ENCODE data around the gene TINCR.
A peak's percentile ranks its signal among the peaks of the same experiment; 100 is the strongest.
"Not testable (repeated sequence)": the region's sequence is repeated elsewhere in the genome, so short reads cannot be mapped to it uniquely, and the experiment has no call there.

TINCR gene

DNA sequence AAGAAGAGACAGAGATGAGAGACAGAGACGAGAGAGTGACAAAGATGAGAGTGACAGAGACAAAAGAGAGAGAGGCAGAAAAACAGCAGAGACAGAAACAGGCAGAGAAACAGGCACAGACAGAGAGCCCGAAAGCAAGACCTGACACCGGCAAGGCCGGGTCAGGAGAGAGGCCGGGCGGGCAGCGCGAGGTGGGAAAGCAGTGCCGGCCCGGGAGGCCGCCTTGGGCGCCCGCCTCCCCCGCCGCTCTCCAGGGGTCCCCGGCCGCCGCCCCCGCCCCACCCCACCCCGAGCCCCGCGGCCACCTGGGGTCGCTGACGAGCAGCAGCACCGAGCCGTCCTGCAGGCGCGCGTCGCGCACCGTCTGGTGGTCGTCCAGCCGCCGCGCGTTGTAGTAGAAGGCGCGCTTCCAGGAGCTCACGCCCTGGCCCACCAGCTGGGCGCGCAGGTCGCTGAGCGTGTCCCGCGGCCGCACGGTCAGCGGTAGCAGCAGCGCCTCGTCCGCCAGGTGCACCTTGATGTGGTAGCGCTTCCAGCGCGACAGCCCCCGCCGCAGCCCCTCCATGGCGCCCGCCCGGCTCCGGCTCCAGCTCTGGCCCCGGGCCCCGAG lies at the start of gene TINCR:
Gene TINCR (minus strand): TSS at position 594 of the 610 bp plus-strand sequence.
- peak; percentile 74 for DNase-seq (ENCODE audit: low spot score)

DNA sequence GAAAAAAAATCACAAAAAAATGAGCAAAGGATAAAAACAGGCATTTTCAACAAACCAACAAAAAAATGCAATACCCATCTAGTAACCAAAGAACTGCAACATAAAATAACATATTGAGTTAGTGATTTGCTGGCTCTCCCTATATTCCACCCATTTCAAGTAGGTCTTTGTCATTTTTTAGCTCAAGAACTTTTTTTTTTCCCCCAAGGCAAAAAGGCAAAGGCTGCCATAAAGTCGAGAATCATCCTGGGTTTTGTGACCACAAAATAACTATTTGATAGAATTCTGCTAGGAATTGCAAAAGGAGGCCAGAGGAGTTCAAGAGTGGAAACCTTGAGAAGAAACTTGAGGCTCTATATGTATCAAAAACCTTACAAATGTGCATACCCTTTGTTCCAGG lies 49.3 kb upstream of the TINCR start:
- no peak for DNase-seq (ENCODE audit: low spot score)

DNA sequence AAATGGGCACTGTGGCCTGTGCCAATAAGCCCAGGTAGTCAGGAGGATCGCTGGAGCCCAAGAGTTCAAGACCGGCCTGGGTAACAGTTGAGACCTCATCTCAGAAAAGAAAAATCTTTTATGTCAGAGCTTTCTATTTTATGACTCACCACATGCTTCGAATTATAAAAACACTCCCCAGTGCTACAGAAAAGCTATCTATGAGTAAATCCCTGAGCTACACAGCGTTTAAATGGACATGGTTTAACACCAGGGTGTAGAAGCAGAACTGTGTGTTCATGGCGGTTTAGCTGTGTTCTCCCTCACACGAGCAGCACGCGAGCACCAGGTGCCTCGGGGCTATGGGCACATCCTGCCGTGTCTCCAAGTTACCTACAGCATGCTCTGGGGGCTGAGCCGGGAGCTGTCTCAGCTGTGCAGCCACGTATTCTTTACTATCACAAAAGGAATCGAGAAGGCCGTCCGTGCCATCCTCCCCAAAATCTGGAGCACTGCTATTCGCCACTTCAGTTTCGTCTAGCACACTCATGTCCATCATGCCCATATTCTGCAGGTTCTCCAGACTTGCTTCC lies 48.1 kb upstream of the TINCR start:
- no peak for DNase-seq (ENCODE audit: low spot score)

DNA sequence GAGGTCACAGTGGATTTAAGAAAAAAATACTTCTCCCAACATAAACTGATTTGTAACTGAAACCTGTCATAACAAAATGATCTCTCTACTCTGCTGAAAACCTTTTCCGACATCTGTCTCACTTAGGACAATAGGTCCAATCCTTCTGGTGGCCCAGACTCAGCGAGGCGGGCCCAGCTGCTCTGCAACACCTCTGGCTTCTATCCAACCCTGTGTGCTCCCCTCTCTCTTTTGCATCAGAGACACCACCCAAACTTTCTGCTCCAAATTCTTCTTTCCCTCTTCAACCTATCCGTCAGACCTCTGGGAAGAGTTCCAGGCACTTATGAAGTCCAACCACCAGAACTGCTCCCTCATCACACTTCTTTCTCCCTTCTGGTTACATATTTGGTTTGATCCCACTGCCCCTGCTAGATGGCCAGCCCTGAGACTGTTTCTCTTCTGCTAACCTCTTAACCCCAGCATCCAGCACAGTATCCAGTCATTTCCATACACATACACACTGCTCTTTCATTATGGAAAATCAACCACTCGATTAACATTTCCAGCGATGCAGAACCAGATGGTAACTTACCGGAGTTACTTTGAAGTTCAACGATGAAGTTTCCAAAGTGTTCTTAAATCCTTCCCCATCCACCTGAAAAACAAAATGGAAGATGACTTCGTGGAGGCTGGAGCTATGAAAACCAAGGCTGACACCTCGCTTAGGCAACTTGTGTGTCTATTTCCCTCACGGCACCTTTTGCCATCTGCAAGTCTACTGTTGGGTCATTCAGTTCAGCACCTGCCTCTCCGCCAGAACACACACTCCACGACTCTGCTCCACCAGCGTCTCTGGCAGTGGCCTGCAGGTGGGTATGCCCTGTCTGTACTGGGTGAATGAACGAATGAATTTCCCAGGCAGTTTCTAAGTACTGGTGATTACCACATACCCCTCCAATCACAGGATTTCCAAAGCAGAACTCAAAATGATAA lies 45.4 kb upstream of the TINCR start:
- no peak for DNase-seq (ENCODE audit: low spot score)

DNA sequence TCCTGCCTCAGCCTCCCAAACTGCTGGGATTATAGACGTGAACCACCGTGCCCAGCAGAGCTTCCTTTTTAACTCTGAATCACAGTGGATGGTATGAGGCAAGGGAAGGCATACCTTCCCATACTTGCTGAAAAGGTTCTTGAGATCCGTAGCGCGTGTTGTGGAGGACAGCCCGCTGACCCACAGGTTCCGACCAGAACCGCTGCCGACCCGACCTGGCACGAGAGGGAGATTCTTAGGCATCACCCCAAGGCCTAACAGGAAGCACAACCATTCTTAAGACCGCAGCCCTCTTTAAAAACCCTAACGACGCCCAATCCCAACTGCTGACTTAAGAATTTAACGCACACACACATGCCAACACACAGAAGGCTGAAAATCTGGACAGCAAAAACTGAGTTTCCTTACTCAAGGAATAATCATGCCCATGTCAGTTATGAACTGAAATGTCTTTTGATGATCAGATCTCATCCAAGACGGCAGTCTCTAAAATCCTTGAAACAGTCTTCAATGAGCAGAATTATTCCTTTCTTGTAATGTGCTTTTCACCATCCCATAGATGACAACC lies 42.2 kb upstream of the TINCR start:
- DNase-seq (ENCODE audit: low spot score) = no peak

DNA sequence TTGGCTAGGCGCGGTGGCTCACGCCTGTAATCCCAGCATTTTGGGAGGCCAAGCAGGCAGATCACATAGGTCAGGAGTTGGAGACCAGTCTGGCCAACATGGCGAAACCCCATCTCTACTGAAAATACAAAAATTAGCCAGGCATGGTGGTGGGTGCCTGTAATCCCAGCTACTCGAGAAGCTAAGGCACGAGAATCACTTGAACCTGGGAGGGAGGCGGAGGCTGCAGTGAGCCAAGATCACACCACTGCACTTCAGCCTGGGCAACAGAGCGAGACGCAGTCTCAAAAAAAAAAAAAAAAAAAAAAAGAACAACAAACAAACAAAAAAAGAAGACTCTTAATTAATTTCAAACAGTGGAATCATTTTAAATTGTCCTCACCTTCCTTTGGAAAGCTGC lies 41.0 kb upstream of the TINCR start:
- DNase-seq (ENCODE audit: low spot score) = not testable (repeated sequence)

DNA sequence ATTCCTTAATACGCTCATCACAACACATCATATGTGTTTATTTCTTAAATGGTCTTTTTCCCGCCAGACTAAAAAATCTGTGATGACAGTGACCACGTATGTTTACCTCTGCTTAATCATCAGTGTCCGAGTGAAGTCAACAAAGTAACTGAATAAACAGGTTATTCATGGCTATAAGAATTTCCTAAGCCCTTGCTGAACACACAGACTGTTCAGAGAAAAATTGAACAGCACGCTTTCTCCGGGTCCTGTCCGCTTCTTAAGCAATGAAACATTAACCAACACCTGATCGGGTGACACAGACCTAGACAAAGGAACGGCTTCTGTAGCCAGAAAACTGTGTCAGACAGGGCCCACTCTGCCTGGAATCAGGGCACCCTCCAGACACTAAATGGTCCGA lies 40.5 kb upstream of the TINCR start:
- DNase-seq (ENCODE audit: low spot score) = no peak

DNA sequence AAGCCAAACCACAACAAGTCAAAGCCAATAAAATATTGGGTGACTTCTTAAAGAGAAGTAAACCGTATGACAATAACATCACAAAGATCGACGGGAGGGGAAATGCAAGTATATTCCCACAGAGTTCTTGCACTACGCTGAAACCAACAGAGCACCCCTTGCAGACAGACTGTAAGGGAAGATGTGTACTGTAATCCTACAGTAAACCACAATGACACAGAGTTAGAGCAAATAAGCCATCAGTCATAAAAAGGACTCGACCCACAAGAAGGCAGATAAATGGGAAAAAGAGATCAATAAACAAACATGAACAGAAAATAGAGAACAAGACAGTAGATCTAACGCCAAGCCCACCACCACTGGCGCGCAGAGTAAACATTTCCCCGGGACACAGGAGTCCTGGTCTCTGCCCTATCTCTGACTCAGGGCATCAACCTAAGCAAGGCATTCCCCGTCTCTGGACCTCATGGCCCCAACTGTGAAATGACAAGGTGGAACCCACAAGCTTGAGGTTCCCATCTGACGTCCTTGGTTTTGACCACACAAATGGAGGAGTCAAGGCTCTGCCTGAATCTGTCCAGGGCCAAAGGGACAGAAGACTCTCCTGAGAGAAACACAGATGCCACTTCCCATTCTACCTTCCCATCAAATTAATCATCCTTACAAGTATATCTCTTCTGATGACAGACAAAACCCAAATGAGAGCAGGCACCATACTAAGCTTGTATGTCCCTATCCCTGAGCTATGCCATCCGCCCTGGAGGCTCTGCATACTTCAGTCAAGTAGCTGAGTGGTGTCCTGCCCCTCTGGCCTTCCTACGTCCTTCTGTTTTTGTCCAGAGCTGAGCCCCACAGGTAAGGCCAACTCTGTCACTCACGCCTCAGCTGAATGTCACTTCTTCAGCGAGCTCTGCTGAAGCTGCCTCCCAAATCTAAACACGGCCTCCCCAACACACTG lies 39.8 kb upstream of the TINCR start:
- DNase-seq (ENCODE audit: low spot score) = no peak

DNA sequence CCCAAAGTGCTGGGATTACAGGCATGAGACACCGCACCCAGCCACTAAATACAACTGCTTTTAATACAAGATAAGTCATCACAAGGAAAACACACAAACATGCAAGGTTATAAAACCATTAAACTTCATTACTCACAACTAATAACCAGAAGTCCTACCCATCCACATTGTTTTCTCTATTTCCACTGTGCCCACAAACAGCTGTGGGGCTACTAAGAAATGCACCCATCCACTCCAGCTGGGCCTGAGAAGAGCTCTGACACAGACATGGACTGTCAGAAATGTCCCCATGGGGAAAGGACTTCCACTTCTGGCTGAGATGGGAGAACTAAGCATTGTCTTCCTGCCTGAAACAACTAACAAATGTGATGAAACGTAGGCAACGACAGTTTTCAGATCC lies 37.6 kb upstream of the TINCR start:
- DNase-seq (ENCODE audit: low spot score) = no peak

DNA sequence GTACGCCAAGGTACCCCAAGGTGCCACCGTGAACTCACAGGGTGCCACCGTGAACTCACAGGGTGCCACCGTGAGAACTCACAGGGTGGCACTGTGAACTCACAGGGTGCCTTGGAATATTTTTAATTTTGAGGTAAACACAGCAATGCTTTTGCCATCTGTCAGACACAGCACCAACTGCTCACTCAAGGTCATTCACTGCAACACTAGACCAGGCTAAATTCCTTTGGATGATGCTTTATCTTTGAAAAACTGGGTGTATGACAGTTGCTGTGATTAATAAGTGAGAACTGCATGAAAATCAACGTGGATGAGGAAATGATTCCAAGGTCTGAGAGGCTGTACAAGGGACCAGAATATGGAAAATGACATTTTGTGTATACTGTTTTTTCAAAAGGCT lies 35.9 kb upstream of the TINCR start:
- no peak for DNase-seq (ENCODE audit: low spot score)

DNA sequence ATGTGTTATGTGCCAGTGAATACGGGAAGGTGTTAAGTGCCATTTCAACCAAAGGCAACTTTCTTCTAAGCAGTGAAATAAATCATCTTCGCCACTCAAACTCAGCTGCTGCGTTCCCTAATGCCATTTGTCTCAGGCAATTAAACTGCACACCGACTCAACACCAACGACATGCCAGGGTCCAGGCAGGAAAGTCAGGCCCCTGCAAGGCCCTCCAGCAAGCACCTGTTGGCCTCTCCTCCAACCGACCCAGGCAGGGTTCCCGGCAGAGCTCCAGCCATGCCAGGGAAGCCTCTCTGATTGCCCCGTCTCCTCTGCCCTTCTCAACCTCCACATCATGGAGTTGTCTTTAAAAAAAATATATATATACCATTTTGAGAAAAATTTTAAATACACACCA lies 33.0 kb upstream of the TINCR start:
- no peak for DNase-seq (ENCODE audit: low spot score)

DNA sequence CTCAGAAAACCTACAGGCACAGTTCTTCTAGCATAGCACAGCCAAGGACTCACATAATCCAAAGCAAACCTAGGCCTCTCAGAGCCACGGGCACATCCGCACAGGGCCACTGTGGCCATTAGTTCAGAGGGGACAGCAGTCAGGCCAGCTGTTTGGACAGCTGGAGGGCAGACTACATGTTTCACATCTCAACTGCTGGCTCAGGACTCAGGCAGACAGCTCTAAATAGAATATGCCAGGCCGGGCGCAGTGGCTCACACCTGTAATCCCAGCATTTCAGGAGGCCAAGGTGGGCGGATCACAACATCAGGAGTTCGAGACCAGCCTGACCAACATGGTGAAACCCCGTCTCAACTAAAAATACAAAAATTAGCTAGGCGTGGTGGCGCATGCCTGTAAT lies 28.0 kb upstream of the TINCR start:
- DNase-seq (ENCODE audit: low spot score) = no peak

DNA sequence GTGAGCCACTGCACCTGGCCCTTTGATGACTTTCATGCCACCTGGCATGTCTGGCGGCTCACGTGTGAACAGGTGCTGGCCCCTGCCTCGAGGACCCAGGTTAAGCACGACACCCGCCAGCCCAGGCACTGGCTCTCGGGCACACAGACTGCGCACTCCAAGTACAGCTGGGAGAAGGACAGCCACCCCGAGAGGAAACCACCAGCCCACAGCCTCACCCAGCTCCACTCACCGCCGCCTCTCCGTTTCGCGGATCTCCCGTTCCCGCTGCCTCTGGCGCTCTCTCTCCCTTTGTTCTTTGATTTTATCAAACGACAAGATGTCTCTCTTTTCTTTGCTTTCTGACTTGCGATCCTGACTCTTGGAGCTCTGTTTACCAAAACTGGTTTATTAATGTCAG lies 27.4 kb upstream of the TINCR start:
- no peak for DNase-seq (ENCODE audit: low spot score)

DNA sequence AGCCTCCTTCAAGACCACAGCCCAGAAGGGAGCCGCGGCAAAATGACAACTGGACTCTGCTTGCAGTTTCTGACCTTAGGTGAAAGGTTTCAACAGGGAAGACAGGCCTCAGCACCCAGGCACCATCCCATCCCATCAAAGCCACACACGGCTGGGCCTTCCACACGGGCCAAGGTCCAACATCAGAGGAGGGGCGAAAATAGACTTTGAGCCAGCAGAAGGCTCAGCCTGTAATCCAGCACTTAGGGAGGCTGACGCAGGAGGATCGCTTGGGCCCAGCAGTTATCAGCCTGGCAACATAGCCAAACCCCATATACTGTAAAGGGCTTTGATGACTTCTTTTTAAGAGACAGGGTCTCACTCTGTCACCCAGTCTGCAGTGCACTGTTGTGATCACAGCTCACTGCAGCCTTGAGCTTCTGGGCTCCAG lies 26.8 kb upstream of the TINCR start:
- DNase-seq (ENCODE audit: low spot score) = no peak

DNA sequence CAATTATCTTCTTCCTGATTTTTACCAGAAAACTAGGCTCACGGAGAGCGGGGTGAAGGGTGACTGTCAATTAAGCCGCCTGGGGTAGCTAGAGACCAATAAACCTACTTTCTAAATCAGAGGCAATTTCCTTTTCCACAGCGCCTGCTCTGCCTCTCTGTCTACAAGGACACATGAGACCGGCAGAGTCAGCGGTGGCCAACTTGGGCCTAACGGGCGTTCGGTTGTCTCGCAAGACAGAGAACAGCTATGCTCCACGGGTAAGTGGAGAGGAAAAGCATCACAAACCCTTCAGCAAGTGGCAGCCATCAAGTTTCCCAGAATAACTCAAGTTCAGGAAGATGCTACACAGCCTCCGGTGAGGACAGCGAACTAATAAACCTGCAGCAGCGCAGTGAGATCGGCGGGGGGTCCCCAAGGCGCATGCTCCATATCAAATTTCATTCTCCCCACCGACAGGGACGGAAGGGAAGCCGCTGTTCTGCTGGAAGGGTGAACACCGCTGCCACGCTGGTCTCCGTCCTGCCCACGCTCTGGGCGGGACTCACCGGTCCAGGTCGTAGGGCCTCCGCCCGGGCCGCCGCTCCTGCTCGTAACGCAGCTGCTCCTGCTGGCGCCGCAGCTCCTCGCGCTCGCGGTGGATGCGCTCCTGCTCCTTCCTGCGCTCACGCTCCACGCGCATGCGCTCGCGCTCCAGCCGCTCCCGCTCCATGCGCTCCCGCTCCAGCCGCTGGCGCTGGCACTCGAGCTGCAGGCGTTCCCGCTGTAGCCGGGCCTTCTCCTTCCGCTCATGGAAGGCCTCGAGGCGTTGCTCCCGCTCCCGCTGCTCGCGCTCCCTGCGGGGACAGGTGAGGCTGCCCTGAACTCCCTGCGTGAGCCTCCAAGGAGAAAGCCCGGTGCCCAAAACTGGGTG lies 25.8 kb upstream of the TINCR start:
- no peak for DNase-seq (ENCODE audit: low spot score)

DNA sequence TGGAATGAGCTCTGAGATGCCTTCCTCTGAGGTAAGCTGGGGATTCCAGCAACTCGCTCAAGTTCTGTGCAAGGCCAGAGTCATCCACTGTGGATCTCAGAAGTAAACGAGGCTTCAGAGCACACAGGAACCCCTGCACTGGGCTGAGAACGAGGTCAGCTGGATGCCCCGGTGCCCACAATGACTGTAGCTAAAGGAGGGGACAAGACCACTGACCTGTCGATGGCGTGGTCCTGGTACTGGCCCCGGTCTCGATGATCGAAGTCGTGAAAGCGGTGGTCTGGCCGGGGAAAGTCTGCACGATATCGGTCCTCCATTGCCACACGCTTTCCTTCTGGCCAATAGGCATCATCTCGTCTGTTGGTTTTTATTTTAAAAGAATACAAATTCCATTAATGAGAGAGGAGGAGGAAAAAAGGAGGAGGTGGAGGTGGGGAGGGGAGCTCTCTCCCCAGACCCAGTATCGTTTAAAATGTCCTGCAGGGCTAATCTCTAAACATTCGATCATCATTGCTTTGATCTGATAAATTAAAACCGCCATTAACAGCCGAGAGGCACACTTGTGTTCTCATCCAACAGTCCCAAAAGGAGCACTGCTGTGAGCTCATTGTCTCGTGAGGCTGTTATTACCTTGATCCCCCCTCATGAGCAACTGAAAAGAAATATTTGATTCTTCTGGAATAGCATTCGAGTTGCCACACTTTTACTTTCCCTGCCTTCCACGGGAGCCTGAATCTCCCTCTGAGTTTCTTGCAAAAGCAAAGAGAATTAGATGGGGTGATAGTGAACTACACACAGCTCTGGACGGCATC lies 25.0 kb upstream of the TINCR start:
- DNase-seq (ENCODE audit: low spot score) = no peak

DNA sequence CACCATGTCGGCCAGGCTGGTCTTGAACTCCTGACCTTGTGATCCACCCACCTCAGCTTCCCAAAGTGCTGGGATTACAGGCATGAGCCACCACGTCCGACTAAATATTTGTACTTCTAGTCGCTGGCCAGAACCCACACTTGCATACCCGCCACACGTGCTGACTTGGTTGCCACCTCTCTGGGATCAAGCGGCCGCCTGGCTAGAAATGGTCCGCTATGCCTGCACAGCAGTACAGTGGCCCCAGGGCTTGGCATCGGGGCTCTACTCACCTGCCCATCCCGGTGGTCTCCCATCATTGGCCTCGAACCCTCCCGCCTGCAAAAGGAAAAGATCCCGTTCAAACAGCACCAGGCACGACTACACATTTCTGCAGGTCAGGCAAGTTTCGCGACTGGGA lies 23.7 kb upstream of the TINCR start:
- DNase-seq (ENCODE audit: low spot score) = no peak

DNA sequence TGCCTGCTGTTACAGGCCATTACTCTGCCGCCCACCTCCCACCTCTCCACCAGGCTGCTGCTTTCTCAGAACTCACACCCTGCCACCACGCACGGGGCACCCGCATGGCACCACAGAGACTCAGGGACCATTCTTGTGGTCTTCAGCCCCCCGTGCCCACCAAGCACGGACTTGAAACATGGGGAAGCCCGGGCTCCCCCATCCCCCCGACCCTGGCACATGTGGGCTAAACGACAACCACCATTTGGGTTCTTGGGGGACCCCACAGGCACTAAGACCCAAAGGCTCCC lies 23.1 kb upstream of the TINCR start:
- DNase-seq (ENCODE audit: low spot score) = no peak

DNA sequence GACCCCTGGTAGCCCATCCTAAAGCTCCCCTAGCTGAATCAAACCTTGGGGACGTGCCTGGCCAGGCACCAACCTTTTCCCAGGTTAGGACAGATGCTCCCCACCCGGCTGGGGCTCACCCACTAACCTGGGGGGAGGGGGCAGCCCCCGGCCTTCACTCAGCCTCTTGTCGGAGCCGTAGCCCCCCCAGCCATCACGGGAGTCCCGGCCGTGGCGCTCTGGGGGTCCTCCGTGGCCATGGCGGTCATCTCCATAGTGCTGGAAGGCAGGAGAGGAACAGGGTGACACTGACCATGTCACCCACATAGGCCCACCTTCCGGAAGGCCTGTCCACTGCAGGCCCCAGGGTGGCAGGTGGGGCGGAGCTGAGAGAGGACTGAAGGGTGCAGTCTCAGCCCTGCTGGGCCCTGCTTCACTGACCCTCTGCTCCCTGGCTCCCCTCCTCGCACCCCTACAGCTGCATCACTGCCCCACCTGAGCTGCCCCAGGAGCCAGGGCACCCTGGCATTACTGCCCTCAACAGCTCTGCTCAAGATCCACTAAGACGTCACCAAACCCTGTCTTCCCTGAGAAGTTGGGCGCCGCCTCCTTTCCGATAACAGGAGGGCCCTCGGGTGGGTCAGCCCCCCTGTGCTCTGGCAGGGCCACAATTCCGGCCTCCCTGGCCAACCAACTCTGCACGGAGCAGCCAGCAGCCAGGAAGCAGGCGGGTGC lies 22.6 kb upstream of the TINCR start:
- DNase-seq (ENCODE audit: low spot score) = no peak
